ENCODE data around the gene FAM83F. TPM values are rescaled to one million over a fixed set of nuclear protein-coding genes. Genes with fewer than 3 reads are reported as not detected.

FAM83F gene
- total and polyA plus RNA-seq, 7 donors: under 0.01 to 19.5 (median 0.71) TPM

DNA sequence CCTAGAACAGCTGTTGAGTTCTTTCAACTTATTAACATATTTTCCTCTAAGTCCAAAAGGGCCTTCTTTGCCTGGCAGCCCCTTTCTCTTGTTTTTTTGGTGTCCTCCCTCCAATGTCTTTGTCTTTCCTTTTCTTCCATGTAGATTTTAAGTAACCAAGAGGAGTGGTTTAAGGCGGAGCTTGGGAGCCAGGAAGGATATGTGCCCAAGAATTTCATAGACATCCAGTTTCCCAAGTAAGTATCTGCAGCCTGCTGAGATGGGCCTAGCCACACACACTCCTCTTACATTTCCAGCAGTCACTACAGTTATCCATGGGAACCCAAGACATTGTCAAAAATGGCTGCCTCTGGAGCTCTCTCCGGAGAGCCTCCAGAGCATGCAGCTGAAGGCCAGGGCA is 39.1 kb upstream of the FAM83F start:
- no peaks in the 10 kb centered on the region for H3K36me3 ChIP-seq
- H3K4me3 ChIP-seq: no peak overlapping the region
- no peak for DNase-seq
- 97% methylated on average over 2 of the region's 2 CpGs for WGBS, 2 donors
- H3K27me3 ChIP-seq: peaks cover 0 to 3% (median 0%) of the 10 kb centered on the region in 3 donors
- no peaks in the 10 kb centered on the region for H3K9me3 ChIP-seq
- no peak for TF ChIP-seq EP300 (IDR thresholded peaks at IDR 0.05)
- TF ChIP-seq, protein P1, sequence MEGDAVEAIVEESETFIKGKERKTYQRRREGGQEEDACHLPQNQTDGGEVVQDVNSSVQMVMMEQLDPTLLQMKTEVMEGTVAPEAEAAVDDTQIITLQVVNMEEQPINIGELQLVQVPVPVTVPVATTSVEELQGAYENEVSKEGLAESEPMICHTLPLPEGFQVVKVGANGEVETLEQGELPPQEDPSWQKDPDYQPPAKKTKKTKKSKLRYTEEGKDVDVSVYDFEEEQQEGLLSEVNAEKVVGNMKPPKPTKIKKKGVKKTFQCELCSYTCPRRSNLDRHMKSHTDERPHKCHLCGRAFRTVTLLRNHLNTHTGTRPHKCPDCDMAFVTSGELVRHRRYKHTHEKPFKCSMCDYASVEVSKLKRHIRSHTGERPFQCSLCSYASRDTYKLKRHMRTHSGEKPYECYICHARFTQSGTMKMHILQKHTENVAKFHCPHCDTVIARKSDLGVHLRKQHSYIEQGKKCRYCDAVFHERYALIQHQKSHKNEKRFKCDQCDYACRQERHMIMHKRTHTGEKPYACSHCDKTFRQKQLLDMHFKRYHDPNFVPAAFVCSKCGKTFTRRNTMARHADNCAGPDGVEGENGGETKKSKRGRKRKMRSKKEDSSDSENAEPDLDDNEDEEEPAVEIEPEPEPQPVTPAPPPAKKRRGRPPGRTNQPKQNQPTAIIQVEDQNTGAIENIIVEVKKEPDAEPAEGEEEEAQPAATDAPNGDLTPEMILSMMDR (IDR thresholded peaks at IDR 0.05): no peak
- TF ChIP-seq POLR2A (IDR thresholded peaks at IDR 0.05): no peak
- TF ChIP-seq POLR2AphosphoS5 (IDR thresholded peaks at IDR 0.05): no peak
- H3K4me1 ChIP-seq: no peaks in the 10 kb centered on the region
- intact Hi-C loops (cut with DNase I): no loop called here
- H3K27ac ChIP-seq: no peak overlapping the region

DNA sequence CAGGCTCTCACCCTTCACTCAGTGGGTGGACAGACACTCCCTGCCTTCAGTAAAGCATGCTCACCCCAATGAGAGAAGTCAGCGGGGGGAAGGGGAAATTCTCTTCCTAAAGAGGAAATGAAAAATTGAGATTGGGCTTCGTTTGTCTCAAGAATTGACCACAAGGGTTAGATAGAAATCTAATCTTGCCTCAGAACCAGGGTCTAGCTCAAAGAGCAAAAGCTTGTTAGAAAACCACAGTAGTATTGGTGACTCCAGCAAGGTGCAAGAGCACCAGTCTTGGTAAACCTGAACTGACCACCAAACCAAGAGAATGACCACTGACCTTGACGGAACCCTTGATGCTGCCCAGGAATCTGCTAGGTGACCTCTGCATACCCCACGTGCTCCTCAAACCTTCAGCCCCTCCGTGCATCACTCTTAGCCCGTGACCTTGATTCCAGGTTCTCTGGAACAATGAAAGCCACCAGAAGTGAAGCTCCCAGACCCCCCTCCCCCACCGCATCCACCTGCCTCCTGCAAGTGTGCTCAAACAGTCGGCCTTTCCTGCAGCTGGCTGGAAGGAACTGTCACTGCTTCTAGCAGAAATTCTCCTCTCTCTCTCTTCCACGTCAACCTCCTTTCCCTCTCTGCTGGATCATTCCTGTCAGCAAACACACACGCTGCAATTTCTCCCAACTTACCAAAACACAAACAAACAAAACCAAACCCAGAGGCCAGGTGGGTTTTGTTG is 37.7 kb upstream of the FAM83F start:
- no peaks in the 10 kb centered on the region for H3K4me1 ChIP-seq
- H3K27ac ChIP-seq: no peak overlapping the region
- intact Hi-C loops (cut with DNase I): no loop called here
- H3K4me3 ChIP-seq: no peak overlapping the region
- no peaks in the 10 kb centered on the region for H3K9me3 ChIP-seq
- no peak for TF ChIP-seq EP300 (IDR thresholded peaks at IDR 0.05)
- TF ChIP-seq, protein P1 (IDR thresholded peaks at IDR 0.05): no peak
- no peak for TF ChIP-seq POLR2A (IDR thresholded peaks at IDR 0.05)
- TF ChIP-seq POLR2AphosphoS5 (IDR thresholded peaks at IDR 0.05): no peak
- DNase-seq: no peak
- peaks cover 0 to 3% (median 0%) of the 10 kb centered on the region in 3 donors for H3K27me3 ChIP-seq
- no peaks in the 10 kb centered on the region for H3K36me3 ChIP-seq
- WGBS, 2 donors: 47 to 61% methylated on average over 10 of the region's 10 CpGs

DNA sequence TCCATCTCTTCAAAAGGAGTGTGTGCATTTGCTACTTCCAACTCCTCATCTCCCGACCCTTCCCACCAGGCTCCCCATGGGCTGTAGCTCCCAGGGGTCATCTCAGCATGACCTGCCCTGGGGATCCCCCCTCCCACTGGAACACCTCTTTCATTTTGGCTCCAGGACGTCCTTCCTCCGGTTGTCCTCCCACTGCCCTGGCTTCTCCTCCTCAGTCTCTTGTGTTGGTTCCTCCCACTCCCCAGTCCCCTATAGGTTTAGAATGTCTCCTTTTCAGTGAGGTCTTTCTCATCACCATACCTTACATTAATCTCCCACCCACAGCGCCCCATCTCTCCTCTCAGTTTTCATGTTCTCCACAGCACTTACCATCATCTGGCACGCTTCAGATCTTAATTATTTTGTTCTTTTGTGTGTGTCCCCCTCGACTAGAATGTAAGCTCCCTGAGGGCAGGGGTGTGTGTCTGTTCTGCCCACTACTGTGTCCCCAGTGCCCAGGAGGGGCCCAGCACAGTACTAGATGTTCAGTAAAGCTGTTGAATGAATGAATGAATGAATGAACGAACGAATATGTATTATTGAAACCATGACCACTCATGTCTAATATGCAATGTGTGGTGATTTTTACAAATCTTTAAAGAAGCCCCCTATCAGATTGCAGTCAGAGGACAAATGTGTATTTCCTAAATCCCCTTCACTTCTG is 36.6 kb upstream of the FAM83F start:
- TF ChIP-seq, protein P1 (IDR thresholded peaks at IDR 0.05): no peak
- no peak for TF ChIP-seq POLR2AphosphoS5 (IDR thresholded peaks at IDR 0.05)
- TF ChIP-seq POLR2A (IDR thresholded peaks at IDR 0.05): no peak
- no peak for TF ChIP-seq EP300 (IDR thresholded peaks at IDR 0.05)
- H3K4me3 ChIP-seq: no peak overlapping the region
- no peaks in the 10 kb centered on the region for H3K9me3 ChIP-seq
- no peaks in the 10 kb centered on the region for H3K4me1 ChIP-seq
- WGBS, 2 donors: 84 to 85% methylated on average over 8 of the region's 8 CpGs
- H3K36me3 ChIP-seq: no peaks in the 10 kb centered on the region
- intact Hi-C loops (cut with DNase I): no loop called here
- peaks cover 0 to 3% (median 0%) of the 10 kb centered on the region in 3 donors for H3K27me3 ChIP-seq
- no peak overlapping the region for H3K27ac ChIP-seq
- no peak for DNase-seq

DNA sequence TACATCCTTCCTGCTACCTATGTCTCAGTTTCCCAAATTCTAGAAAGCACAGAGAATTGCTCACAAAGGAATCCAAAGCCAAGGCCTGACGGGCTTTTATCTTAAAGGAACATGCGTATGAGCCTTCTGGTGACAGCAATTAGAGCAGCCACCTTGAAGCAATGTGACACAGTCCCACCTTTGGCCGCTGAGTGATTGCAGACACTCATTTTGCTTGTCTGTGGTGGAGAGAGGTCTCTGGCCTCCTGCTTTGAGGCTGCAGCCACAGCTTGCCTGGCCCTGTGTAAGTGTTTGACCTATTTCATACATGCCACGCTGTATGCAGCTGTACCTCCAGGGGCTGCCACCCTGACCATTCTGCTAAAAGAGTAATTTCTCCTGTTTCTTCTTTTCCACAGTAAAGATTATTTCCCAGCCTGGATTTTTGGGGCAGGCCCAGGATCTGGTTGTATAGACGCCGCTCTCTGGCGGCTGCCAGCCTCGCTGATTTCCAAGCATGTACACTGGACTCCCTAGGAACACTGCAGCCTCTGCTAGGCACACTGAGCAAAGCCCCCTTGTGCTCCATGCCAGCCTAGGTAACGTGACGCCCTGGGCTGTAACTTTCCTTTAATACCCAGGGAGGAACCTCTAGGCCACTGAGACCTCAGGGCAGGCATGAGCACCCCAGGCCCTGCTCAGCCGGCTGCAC is 35.7 kb upstream of the FAM83F start:
- TF ChIP-seq POLR2A (IDR thresholded peaks at IDR 0.05): no peak
- TF ChIP-seq, protein P1 (IDR thresholded peaks at IDR 0.05): no peak
- no peak for TF ChIP-seq EP300 (IDR thresholded peaks at IDR 0.05)
- no peak for TF ChIP-seq POLR2AphosphoS5 (IDR thresholded peaks at IDR 0.05)
- WGBS, 2 donors: 79 to 88% methylated on average over 11 of the region's 11 CpGs
- DNase-seq: no peak
- intact Hi-C loops (cut with DNase I): no loop called here
- Histone ChIP-seq H3K4me3 (no peak overlapping the region), H3K9me3 (no peaks in the 10 kb centered on the region), H3K27ac (no peak overlapping the region), H3K27me3 (peaks cover 0 to 3% (median 0%) of the 10 kb centered on the region in 3 donors), H3K36me3 (no peaks in the 10 kb centered on the region), H3K4me1 (no peaks in the 10 kb centered on the region)

All from sigmoid colon (tissue), 7 donors.